Measurements from ENCODE around the gene ECSCR.

- TF ChIP-seq EZH2 (IDR thresholded peaks at IDR 0.05), result no peak
- no peak for TF ChIP-seq CTCF (IDR thresholded peaks at IDR 0.05)
These were observed 45.3 kb downstream of the ECSCR start for GRCh38 chr5:139417214-139417613.

All from neural progenitor cell (in vitro differentiated cells).